Thyroid gland (tissue), 4 donors: ENCODE results near the gene MYOG. TPM values are rescaled to one million over a fixed set of nuclear protein-coding genes. Genes with fewer than 3 reads are reported as not detected.

Experiments used
- DNase-seq, 2 donors: peaks; one replicate each; pipeline ENCODE4 v3.0.0-alpha.2; 2019
- H3K27ac ChIP-seq, 3 donors: fragments of 200-600 bp; sonication (generic); 1 replicate in 2 of 3; 2 replicates in 1 of 3; pipeline ENCODE4 v1.5.1; 2016 to 2019; ENCODE audit warnings: mild to moderate bottlenecking in 1 of 3, moderate library complexity in 1 of 3
- H3K27me3 ChIP-seq: fragments of 200-600 bp; sonication (generic); one replicate; pipeline ENCODE4 v1.5.1; 2019
- H3K36me3 ChIP-seq, 2 donors: fragments of 200-600 bp; sonication (generic); one replicate each; pipeline ENCODE4 v1.5.1; 2016 to 2019
- H3K4me1 ChIP-seq, 2 donors: fragments of 200-600 bp; sonication (generic); one replicate each; pipeline ENCODE4 v1.5.1; 2017 to 2019
- H3K4me3 ChIP-seq, 3 donors: fragments of 200-600 bp; sonication (generic); replicated peaks in 1 of 3; 1 replicate in 2 of 3; 2 replicates in 1 of 3; pipeline ENCODE4 v1.5.1; 2016; ENCODE audit warnings: mild to moderate bottlenecking in 1 of 3
- H3K9me3 ChIP-seq: fragments of 200-600 bp; sonication (generic); one replicate; pipeline ENCODE4 v1.5.1; 2017
- POLR2A ChIP-seq, 2 donors: fragments of 450-650 bp; IDR thresholded peaks; one replicate each; pipeline ENCODE4 v1.6.1; 2017; ENCODE audit warnings: antibody characterized with exemption in 2 of 2, mild to moderate bottlenecking in 2 of 2, moderate library complexity in 1 of 2
- WGBS, 2 donors: methylation state at CpG; one replicate each; pipeline ENCODE4 v1.1.5; 2017; 5-methylcytosine and 5-hydroxymethylcytosine counted together
- intact Hi-C: fragments of 100-400 bp; cut with DNase I; formaldehyde crosslinking; loops from one replicate; pipeline ENCODE4 v1.15.1; 2023
- total RNA-seq, 4 donors: library from RNA; depleted of rRNA; stranded (reverse); fragments of >200 nt; gene quantifications; one replicate each; pipeline ENCODE4 v1.2.3, GENCODE V29; 2016
- TF ChIP-seq, protein P1 (sequence below), 6 experiments: fragments of 200-600 bp in 3 of 6; fragments of 450-650 bp in 3 of 6; sonication (generic) in 3 of 6; IDR thresholded peaks; one replicate each; pipeline ENCODE4 v1.5.1; 2016 to 2019; ENCODE audit warnings: antibody characterized with exemption in 6 of 6, mild to moderate bottlenecking in 2 of 6, inconsistent platforms in 1 of 6, moderate library complexity in 1 of 6

MYOG gene
- total RNA-seq, 4 donors from 2014 or later, result not detected

DNA sequence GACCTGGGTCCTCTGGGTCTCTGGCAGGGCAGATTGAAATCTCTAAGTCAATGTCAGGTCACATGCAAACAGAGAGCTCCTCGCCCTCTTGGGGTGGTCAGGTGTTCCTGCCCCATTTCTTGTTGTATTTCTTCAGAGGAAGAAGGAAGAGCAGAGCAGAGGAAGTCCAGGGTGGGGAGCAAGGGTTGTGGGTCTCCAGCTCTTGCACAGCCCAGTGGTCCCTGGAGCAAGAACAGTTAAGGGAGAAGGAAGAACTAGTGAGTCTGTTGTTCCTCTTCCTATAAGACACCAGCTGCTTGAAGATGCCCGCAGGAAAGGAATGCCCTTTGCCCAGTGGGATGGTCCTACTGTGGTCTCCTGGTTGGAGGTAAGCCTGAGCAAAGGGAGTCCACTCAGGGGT lies 26.3 kb downstream of the MYOG start:
- no peak overlapping the region for H3K4me3 ChIP-seq
- TF ChIP-seq POLR2A (IDR thresholded peaks at IDR 0.05), result no peak
- TF ChIP-seq, protein P1, sequence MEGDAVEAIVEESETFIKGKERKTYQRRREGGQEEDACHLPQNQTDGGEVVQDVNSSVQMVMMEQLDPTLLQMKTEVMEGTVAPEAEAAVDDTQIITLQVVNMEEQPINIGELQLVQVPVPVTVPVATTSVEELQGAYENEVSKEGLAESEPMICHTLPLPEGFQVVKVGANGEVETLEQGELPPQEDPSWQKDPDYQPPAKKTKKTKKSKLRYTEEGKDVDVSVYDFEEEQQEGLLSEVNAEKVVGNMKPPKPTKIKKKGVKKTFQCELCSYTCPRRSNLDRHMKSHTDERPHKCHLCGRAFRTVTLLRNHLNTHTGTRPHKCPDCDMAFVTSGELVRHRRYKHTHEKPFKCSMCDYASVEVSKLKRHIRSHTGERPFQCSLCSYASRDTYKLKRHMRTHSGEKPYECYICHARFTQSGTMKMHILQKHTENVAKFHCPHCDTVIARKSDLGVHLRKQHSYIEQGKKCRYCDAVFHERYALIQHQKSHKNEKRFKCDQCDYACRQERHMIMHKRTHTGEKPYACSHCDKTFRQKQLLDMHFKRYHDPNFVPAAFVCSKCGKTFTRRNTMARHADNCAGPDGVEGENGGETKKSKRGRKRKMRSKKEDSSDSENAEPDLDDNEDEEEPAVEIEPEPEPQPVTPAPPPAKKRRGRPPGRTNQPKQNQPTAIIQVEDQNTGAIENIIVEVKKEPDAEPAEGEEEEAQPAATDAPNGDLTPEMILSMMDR (IDR thresholded peaks at IDR 0.05), result no peak
- intact Hi-C loops, result no loop called here
- H3K9me3 ChIP-seq, result no peaks in the 10 kb centered on the region
- H3K27ac ChIP-seq, result no peak overlapping the region
- no peaks in the 10 kb centered on the region for H3K36me3 ChIP-seq
- no peaks in the 10 kb centered on the region for H3K4me1 ChIP-seq
- H3K27me3 ChIP-seq, result no peaks in the 10 kb centered on the region
- 80 to 92% methylated on average over 2 of the region's 2 CpGs for WGBS, 2 donors
- no peak for DNase-seq

DNA sequence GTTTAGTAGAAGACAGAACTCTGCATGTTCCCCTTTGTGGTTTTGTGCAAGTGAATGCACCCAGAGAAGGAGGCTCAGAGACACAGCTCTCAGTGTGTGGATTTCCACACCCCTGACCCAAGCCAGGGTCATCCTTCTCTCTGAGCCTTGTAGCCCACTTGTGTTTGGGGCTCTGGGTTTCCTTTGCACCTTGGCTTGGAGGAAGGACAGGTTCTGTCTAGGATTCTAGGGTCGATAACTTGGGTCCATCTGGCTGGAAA lies 27.2 kb downstream of the MYOG start:
- DNase-seq, result no peak
- intact Hi-C loops, result no loop called here
- Histone ChIP-seq H3K4me3 (no peak overlapping the region), H3K9me3 (no peaks in the 10 kb centered on the region), H3K27me3 (no peaks in the 10 kb centered on the region), H3K4me1 (no peaks in the 10 kb centered on the region), H3K36me3 (no peaks in the 10 kb centered on the region), H3K27ac (no peak overlapping the region)
- WGBS, 2 donors, result 89 to 100% methylated on average over 1 of the region's 1 CpG
- TF ChIP-seq, protein P1 (IDR thresholded peaks at IDR 0.05), result no peak
- TF ChIP-seq POLR2A (IDR thresholded peaks at IDR 0.05), result no peak

DNA sequence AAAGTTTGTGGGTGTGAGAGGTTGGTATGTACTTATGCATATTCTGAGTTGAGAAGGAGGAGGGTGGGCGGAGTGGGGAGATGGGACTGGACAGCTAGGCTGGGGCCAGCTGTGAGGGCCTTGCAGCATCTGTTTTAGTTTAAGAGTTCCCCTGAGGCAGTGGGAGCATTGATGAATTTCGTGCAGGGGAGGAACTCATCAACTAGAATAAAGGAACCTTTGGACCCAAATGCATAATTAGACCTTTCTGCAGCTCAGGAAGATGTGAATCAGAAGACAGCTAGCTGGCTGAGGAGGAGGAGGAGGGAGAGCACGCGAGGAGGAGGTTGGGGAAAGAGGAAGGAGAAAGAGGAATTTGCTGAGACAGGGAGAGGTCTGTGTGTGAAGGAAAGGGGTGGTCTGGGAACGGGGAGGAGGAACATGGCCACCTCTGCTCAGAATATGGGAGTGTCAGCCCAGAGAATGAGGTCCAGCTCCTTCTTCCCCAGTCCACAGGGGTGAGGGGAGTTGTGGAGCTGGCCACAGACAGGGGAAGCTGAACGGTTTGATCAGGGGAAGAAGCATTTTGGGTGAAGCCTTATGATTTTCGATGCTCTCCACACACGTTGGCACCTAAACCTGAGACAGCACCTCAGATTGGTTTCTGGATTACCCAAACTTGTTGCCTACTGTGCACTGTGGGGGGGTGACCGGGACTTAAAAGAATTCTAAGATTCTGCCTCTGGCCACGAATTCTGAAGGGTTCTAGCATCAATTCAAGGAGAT lies 27.7 kb downstream of the MYOG start:
- H3K4me1 ChIP-seq, result no peaks in the 10 kb centered on the region
- H3K27me3 ChIP-seq, result no peaks in the 10 kb centered on the region
- no peak overlapping the region for H3K4me3 ChIP-seq
- no peaks in the 10 kb centered on the region for H3K9me3 ChIP-seq
- H3K36me3 ChIP-seq, result no peaks in the 10 kb centered on the region
- WGBS, 2 donors, result 65 to 66% methylated on average over 8 to 9 of the region's 10 CpGs
- TF ChIP-seq, protein P1 (IDR thresholded peaks at IDR 0.05), result no peak
- TF ChIP-seq POLR2A (IDR thresholded peaks at IDR 0.05), result no peak
- intact Hi-C loops, result no loop called here
- no peak for DNase-seq
- H3K27ac ChIP-seq, result no peak overlapping the region

DNA sequence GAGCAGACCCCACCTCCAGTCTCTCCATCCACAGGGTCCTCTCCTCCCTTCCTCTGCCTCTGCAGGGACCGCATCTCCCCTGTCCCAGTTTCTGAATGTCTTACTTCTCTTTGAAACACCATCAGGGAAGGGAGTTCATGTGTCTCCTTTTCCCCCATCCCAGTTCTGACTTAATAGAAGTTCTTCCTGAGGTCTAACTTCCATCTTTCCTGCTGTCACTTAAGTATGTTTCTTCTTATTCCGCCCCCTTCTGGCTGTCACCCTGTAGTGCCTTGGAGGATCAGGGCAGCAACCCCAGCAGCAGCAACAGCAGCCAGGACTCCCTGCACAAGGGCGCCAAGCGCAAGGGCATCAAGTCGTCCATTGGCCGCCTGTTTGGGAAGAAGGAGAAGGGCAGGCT lies 29.3 kb downstream of the MYOG start:
- Histone ChIP-seq H3K27ac (no peak overlapping the region), H3K4me3 (no peak overlapping the region), H3K9me3 (no peaks in the 10 kb centered on the region), H3K4me1 (no peaks in the 10 kb centered on the region), H3K27me3 (no peaks in the 10 kb centered on the region), H3K36me3 (no peaks in the 10 kb centered on the region)
- TF ChIP-seq, protein P1 (IDR thresholded peaks at IDR 0.05), result no peak
- TF ChIP-seq POLR2A (IDR thresholded peaks at IDR 0.05), result no peak
- no peak for DNase-seq
- intact Hi-C loops, result no loop called here
- 90 to 91% methylated on average over 6 of the region's 6 CpGs for WGBS, 2 donors

DNA sequence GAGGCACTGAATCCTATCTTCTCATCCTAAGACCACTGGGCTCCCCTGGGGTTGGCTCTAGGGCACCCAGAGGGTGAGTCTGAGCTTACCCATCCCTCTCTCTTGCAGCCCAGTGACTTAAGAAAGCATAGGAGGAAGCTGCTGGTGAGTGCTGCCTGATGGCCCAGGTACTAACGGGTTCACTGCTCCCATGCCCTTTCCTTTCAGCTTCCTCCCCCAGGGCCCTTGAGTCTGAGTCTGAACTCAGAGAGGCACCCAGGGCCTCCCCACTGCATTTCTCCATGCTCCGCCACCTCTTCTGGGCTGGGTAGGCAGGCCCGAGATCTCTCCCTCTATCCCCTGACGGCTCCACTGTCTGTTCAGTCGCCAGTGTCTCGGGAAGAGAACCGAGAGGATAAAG lies 29.8 kb downstream of the MYOG start:
- intact Hi-C loops, result no loop called here
- TF ChIP-seq, protein P1 (IDR thresholded peaks at IDR 0.05), result no peak
- no peak for TF ChIP-seq POLR2A (IDR thresholded peaks at IDR 0.05)
- no peaks in the 10 kb centered on the region for H3K4me1 ChIP-seq
- WGBS, 2 donors, result 40 to 86% methylated on average over 7 of the region's 7 CpGs
- DNase-seq, result peak in 1 of 2 donors; percentile 11
- H3K27ac ChIP-seq, result no peak overlapping the region
- H3K4me3 ChIP-seq, result no peak overlapping the region
- H3K9me3 ChIP-seq, result no peaks in the 10 kb centered on the region
- no peaks in the 10 kb centered on the region for H3K27me3 ChIP-seq
- no peaks in the 10 kb centered on the region for H3K36me3 ChIP-seq
